Measurements from ENCODE around the gene POLR2I. TPM values are rescaled to one million over a fixed set of nuclear protein-coding genes. Genes with fewer than 3 reads are reported as not detected.

Gene POLR2I
- total RNA-seq, 1 experiment from 2014 or later = 121 TPM

DNA sequence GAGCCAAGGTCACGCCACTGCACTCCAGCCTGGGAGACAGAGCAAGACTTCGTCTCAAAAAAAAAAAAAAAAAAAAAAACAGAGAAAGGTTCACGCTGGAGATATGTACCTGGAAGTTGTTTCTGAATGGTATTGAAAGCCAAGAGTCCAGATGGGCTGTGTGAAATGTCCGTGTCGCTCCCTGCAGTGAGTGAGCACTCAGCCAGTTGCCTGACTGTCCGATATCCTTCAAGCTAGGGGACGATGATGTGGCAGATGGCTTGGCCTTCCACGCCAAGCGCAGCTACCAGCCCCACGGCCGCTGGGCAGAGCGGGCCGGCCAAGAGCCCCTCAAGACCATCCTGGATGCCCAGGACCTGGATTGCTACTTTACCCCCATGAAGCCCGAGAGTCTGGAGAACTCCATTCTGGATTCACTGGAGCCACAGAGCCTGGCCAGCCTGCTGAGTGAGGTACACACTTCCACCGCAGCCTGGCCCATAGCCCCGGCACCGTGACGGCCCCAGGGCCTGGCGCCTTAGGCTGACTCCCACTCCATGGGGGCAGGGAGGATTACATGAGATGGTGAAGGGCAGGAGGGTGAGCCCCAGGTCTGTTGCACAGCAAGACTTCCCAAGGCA lies 15.4 kb downstream of the POLR2I start:
- DNase-seq = no peak
- Histone ChIP-seq H3K36me3 (replicated peaks; ENCODE audit: control insufficient read depth, insufficient read depth, low read length) (peaks cover 45% of the 10 kb centered on the region), H3K27me3 (ENCODE audit: control insufficient read depth, insufficient read depth, low read length) (no peaks in the 10 kb centered on the region), H3K4me3 (ENCODE audit: insufficient read depth, low read depth, low read length) (no peak overlapping the region)

DNA sequence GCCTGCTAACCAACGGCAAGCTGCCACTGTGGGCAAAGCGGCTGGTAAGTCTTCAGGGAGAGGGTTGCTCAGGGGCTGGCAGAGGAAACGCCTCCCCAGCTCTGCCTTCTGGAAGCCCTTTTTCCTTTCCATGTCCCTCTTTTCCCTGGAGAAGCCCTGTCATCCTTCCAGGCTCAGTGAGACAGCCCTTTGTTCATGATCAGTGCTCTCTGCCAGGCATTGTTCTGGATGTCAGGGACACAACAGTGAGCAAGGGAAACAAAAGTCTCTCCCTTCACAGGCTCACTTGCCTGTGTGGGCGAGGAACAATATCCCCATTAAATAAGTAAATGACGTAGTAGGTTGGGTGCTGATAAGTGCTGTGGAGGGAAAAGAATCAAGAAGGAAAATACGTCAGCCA lies 17.6 kb downstream of the POLR2I start:
- H3K36me3 ChIP-seq (replicated peaks; ENCODE audit: control insufficient read depth, insufficient read depth, low read length) = peaks cover 35% of the 10 kb centered on the region
- H3K27me3 ChIP-seq (ENCODE audit: control insufficient read depth, insufficient read depth, low read length) = no peaks in the 10 kb centered on the region
- no peak overlapping the region for H3K4me3 ChIP-seq (ENCODE audit: insufficient read depth, low read depth, low read length)
- no peak for DNase-seq

DNA sequence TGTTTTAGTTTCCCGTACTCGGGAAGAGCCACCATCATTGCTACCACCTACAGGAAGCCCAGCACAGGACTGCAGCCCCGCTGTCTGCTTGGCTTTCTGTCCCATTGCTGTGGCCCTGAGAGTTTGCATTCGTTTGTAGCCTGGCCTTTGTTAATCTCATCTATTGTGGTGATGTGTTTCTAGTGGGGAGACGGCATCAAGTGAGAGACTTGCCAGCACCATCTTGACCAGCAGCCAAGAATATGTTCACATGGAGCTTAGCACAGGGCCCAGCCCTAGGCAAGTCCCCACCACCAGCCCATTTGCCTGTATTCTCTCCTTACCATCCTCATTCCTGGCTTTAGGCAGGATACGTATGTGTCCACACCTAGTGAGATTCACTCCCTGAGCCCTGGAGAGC lies 21.0 kb downstream of the POLR2I start:
- no peak overlapping the region for H3K4me3 ChIP-seq (ENCODE audit: insufficient read depth, low read depth, low read length)
- no peak for DNase-seq
- no peaks in the 10 kb centered on the region for H3K27me3 ChIP-seq (ENCODE audit: control insufficient read depth, insufficient read depth, low read length)
- peaks cover 39% of the 10 kb centered on the region for H3K36me3 ChIP-seq (replicated peaks; ENCODE audit: control insufficient read depth, insufficient read depth, low read length)

DNA sequence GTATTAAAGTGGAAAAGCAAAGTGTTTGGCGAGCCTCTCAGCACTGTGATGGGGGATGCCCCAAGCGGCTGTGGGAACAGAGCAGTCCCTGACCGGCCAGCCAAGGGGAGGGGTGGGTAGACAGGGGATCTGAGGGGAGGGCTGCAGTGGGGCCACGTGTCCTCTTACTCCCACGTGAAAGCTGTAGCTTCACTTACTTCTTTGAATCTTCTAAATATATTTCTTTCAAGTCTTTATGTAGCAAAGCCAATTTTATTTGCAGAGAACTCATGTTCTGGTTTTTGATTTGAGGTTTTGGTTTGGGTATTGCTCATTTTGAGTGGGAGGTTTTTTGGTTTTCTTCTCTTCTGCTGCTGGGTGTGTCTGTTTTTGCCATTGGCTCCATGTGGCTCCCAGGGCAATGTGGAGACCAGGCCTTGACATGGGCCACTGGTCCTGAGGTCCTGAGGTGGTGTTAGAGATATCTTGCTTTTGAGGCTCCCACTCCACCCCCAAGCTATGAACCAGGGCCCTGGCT lies 21.5 kb downstream of the POLR2I start:
- DNase-seq = no peak
- peaks cover 42% of the 10 kb centered on the region for H3K36me3 ChIP-seq (replicated peaks; ENCODE audit: control insufficient read depth, insufficient read depth, low read length)

DNA sequence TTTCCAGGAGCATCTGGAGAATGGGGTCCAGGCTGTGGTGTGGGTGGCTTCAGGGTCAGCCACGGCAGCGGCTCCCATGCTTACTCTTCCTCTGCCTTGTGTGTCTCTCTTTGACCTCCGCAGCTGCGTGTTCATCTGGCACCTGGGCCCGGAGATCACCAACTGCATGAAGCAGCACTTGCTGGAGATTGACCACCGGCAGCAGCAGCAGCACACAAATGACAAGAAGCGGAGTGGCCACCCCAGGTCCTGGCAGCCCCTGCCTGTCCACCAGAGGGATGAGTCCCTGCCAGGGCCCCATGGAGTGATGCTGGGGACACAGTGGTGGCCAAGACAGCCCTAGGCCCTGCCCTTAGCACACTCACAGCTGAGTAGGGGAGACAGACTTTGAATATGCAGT lies 22.1 kb downstream of the POLR2I start:
- DNase-seq = no peak
- peaks cover 43% of the 10 kb centered on the region for H3K36me3 ChIP-seq (replicated peaks; ENCODE audit: control insufficient read depth, insufficient read depth, low read length)
- no peaks in the 10 kb centered on the region for H3K27me3 ChIP-seq (ENCODE audit: control insufficient read depth, insufficient read depth, low read length)
- no peak overlapping the region for H3K4me3 ChIP-seq (ENCODE audit: insufficient read depth, low read depth, low read length)

More for the DNA sequence above, 21.5 kb downstream of the POLR2I start:
- Histone ChIP-seq H3K4me3 (ENCODE audit: insufficient read depth, low read depth, low read length) (no peak overlapping the region), H3K27me3 (ENCODE audit: control insufficient read depth, insufficient read depth, low read length) (no peaks in the 10 kb centered on the region)

DNA sequence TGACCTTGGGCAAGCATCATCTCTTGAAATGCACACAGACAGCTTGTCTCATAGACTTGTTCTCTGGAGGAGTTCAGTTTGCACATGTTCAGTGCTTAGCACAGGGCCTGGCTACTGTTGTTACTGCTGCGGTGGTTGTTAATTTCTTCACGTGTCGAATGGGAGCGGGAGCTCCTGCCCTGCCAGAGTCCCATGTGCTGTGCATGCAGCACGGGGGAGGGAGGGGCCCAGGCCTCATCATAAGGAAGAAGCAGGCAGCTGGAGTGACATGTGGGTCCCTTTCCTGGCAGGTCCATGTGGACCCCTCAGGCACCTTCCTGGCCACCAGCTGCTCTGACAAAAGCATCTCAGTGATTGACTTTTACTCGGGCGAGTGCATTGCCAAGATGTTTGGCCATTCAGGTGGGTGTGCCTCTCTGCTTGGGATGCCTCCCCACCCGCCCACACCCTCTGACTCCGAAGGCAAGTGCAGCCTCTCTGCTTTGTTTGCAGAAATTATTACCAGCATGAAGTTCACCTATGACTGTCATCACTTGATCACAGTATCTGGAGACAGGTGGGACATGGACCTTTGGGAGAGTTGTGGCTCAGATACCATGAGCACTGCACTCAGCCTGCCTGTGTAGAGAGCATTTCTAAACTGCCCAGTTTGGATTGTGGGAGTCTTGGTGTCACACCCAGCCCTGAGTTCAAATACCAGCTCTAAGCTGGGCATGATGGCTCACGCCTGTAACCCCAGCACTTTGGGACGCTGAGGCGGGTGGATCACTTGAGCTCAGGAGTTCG lies 23.6 kb downstream of the POLR2I start:
- Histone ChIP-seq H3K27me3 (ENCODE audit: control insufficient read depth, insufficient read depth, low read length) (no peaks in the 10 kb centered on the region), H3K4me3 (ENCODE audit: insufficient read depth, low read depth, low read length) (no peak overlapping the region), H3K36me3 (replicated peaks; ENCODE audit: control insufficient read depth, insufficient read depth, low read length) (peaks cover 44% of the 10 kb centered on the region)
- no peak for DNase-seq

DNA sequence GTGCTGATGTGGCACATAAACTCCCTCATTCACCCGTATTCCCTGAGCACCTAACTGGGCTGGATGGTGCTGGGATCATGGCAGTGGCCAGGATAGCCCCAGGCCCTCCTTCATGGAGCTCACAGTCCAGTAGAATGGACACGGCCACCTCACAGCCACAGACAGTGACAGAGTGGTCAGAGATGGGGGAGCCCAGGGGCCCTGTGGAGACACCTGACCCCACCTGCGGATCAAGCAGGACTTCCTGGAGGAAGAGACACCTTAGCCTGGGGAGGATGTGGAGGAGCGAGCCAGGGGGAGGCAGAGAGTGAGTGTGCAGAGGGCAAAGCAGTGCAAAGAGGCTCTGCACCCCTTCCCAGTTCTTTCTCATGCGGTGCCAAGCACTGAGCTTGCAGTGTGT lies 24.8 kb downstream of the POLR2I start:
- Histone ChIP-seq H3K36me3 (replicated peaks; ENCODE audit: control insufficient read depth, insufficient read depth, low read length) (peaks cover 42% of the 10 kb centered on the region), H3K27me3 (ENCODE audit: control insufficient read depth, insufficient read depth, low read length) (no peaks in the 10 kb centered on the region), H3K4me3 (ENCODE audit: insufficient read depth, low read depth, low read length) (no peak overlapping the region)
- DNase-seq = no peak

DNA sequence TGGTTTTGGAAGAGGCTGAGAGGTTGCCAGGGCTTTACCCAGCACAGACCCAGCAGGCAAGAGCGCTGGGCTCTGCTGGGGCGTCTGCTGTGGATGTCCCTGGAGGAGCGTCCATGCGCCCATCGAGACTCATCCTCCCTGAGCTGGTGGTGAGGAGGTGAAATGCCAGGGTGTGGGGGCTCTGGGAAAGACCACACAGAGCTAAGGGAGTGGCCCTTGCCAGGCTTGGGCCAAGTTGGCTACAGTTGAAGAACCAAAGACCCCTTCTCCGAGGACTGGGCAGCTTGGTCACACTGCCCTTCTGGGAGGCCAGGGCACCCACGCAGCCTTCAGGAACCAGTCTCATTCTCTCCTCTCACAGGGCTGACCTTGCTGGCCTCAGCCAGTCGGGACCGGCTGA lies 28.3 kb downstream of the POLR2I start:
- H3K4me3 ChIP-seq (ENCODE audit: insufficient read depth, low read depth, low read length) = no peak overlapping the region
- no peaks in the 10 kb centered on the region for H3K27me3 ChIP-seq (ENCODE audit: control insufficient read depth, insufficient read depth, low read length)
- no peak for DNase-seq
- peaks cover 53% of the 10 kb centered on the region for H3K36me3 ChIP-seq (replicated peaks; ENCODE audit: control insufficient read depth, insufficient read depth, low read length)

DNA sequence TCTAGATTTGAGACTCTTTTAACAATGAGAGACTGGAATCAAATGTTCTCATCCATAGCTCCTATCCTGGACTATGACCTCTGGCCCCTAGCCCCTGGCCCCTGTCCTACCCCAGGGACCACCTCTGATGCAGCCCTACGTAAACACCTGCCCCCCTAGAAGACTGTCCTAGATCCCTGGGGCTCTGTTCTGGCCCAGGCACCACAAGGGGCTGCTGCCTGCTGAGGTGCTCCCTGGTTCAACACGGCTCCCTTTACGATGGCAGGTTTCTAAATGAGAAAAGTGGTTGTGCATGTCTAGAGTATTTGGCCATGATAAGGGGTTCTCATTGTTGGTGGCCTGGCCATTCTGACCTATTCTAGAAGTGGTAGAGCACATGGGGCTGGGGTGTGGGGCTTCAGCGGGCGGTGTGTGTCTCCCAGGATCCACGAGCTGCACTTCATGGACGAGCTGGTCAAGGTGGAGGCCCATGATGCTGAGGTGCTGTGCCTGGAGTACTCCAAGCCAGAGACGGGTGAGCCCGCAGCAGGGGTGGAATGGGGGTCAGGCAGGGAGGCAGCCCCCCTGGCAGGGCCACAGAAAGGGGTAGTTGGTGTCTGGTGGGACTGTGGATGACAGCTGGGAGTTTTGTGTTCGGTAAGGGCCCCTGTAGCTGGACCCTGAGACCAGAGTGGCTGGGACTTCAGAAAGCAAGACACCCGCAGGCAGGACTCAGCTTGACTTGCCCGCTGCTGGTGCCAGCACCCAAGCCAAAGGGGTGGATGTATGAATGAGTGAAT lies 30.3 kb downstream of the POLR2I start:
- Histone ChIP-seq H3K4me3 (ENCODE audit: insufficient read depth, low read depth, low read length) (no peak overlapping the region), H3K36me3 (replicated peaks; ENCODE audit: control insufficient read depth, insufficient read depth, low read length) (peaks cover 48% of the 10 kb centered on the region), H3K27me3 (ENCODE audit: control insufficient read depth, insufficient read depth, low read length) (no peaks in the 10 kb centered on the region)
- DNase-seq = no peak

DNA sequence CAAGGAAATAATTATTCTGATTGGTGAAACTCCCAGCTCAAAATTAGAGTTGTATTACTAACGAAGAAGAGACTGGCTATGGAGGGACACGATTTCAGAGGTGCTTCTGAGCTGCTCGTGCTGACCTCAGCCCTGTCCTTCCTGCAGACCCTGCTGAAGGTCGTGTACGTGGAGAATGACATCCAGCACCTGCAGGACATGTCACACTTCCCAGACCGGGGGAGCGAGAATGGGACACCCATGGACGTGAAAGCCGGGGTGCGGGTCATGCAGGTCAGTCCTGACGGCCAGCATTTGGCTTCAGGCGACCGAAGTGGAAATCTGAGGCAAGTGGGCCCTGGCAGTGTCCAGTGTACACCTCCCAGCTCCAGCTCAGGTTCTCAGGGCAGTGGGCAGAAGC lies 31.8 kb downstream of the POLR2I start:
- Histone ChIP-seq H3K4me3 (ENCODE audit: insufficient read depth, low read depth, low read length) (no peak overlapping the region), H3K36me3 (replicated peaks; ENCODE audit: control insufficient read depth, insufficient read depth, low read length) (peaks cover 38% of the 10 kb centered on the region), H3K27me3 (ENCODE audit: control insufficient read depth, insufficient read depth, low read length) (no peaks in the 10 kb centered on the region)
- no peak for DNase-seq

DNA sequence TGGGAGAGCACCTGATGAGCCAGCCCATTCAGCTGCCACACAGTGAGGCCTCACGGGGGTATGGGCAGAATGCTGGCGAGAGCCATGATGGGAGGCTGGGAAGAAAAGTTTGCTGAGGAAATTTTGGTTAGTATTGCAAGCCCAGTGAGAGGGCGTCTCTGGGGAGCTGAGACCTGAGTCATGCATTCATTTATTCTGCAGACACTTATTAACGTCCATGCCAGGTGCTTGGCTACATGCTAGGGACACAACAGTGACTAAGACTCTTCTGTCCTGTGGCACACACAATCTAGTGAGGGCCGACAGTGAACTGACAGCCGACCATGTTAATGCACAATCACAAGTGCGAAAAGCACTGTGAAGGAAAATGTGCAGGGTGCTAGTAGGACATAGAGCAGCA lies 32.8 kb downstream of the POLR2I start:
- Histone ChIP-seq H3K36me3 (replicated peaks; ENCODE audit: control insufficient read depth, insufficient read depth, low read length) (peaks cover 36% of the 10 kb centered on the region), H3K4me3 (ENCODE audit: insufficient read depth, low read depth, low read length) (no peak overlapping the region), H3K27me3 (ENCODE audit: control insufficient read depth, insufficient read depth, low read length) (no peaks in the 10 kb centered on the region)
- DNase-seq = no peak

DNA sequence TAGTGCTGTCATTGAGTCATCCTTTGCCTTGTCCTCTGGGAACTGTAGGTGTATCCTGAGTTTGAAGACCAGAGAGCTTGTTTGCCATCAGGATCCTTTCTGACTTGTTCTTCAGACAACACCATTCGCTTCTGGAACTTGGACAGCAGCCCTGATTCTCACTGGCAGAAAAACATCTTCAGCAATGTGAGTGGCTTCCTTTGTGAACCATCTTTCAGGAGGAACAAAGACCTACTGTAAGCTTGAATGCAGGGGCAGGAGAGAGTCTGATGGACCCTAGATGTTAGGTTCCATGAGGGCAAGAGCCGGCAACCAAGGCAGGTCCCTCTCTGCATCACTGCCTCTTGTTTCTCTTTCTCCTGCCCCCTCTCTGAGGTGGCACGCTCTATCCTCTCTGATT lies 33.3 kb downstream of the POLR2I start:
- Histone ChIP-seq H3K4me3 (ENCODE audit: insufficient read depth, low read depth, low read length) (no peak overlapping the region), H3K36me3 (replicated peaks; ENCODE audit: control insufficient read depth, insufficient read depth, low read length) (peaks cover 34% of the 10 kb centered on the region), H3K27me3 (ENCODE audit: control insufficient read depth, insufficient read depth, low read length) (no peaks in the 10 kb centered on the region)
- DNase-seq = no peak

DNA sequence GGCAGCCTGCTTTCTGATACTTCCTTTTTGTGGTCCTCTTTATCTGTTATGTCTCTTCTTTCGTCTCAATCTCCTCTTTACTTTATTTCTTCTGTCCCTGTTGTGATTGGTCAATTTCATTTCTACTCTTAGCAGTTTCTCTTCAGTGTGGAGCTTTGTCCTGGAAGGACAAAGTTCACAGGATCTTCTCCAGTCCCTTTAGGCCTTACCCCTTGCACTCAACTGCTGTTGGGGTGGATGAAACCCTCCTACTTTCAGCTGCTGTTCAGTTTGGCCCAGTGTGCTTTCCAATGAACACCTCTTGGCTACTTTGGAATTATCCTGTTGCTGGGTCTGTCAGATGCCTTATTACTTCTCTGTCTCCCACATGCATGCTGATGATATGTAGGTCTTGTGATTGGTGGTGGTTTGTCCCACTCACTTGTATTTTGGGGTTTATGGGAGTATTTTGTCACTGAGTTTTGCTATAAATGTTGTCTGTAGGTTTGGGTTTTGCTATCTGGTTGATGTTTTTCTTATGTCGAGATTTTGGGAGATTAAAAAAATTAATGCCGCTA lies 35.2 kb downstream of the POLR2I start:
- no peak for DNase-seq
- Histone ChIP-seq H3K4me3 (ENCODE audit: insufficient read depth, low read depth, low read length) (no peak overlapping the region), H3K36me3 (replicated peaks; ENCODE audit: control insufficient read depth, insufficient read depth, low read length) (peaks cover 28% of the 10 kb centered on the region), H3K27me3 (ENCODE audit: control insufficient read depth, insufficient read depth, low read length) (no peaks in the 10 kb centered on the region)

DNA sequence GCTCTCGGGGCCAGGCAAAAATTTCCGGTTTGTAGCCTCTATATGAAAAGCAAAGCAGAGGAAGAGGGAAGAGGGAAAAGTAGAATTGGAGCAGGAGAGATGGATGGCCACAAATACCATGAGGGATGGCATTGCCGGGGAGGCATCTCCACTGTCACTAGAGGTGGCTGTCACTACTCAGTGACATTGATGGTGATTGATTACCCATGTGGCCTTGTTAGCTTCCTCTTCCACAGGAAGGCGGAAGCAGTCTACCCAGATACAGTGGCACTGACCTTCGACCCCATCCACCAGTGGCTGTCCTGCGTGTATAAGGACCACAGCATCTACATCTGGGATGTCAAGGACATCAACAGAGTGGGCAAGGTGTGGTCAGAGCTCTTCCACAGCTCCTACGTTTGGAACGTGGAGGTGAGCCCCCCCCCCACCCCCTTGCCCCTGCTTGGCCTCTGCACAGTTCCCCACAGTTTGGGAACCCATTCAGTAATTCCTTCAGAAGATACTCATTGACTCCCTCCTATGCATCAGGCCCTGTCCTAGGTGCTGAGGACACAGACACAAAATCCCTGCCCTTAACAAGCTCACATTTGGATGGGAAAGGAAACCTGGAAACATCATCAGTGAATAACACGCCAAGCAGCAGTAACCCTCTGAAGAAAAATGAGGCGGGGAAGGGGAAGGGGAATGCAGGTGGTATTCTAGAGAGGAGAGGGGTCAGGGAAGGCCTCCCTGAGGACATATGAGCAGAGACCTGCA lies 41.4 kb downstream of the POLR2I start:
- Histone ChIP-seq H3K27me3 (ENCODE audit: control insufficient read depth, insufficient read depth, low read length) (no peaks in the 10 kb centered on the region), H3K36me3 (replicated peaks; ENCODE audit: control insufficient read depth, insufficient read depth, low read length) (peaks cover 21% of the 10 kb centered on the region), H3K4me3 (ENCODE audit: insufficient read depth, low read depth, low read length) (no peak overlapping the region)
- no peak for DNase-seq

All from H7 (cell line).